H1 (cell line): ENCODE data around the gene YPEL2. TPM values are rescaled to one million over a fixed set of nuclear protein-coding genes. Genes with fewer than 3 reads are reported as not detected.

Experiments
- BCL11A ChIP-seq, 2 experiments: IDR thresholded peaks; one replicate each; pipeline ENCODE4 v1.6.1; 2011; ENCODE audit warnings: low read depth in 2 of 2, low read length in 2 of 2, mild to moderate bottlenecking in 2 of 2
- BRCA1 ChIP-seq: IDR thresholded peaks from 2 replicates; pipeline ENCODE4 v1.6.1; 2012; ENCODE audit warnings: low read depth, low read length, improper control_type of control experiment
- GABPA ChIP-seq: IDR thresholded peaks from 2 replicates; pipeline ENCODE4 v1.6.1; 2011; ENCODE audit warnings: mild to moderate bottlenecking, low read length, moderate library complexity, borderline replicate concordance; ENCODE audit not compliant: insufficient read depth
- KDM1A ChIP-seq: fragments of 200-600, 300-600 bp; sonication (generic); IDR thresholded peaks from 2 replicates; pipeline ENCODE4 v1.7.1; 2016; ENCODE audit warnings: mild to moderate bottlenecking, low read length, borderline replicate concordance
- POLR2A ChIP-seq, 2 experiments: IDR thresholded peaks; 1 replicate in 1 of 2; 2 replicates in 1 of 2; pipeline ENCODE4 v1.6.1; 2011; ENCODE audit warnings: low read depth in 2 of 2, low read length in 2 of 2, mild to moderate bottlenecking in 2 of 2; ENCODE audit errors: control extremely low read depth in 1 of 2
- SP2 ChIP-seq: IDR thresholded peaks from 2 replicates; pipeline ENCODE4 v1.6.1; 2012; ENCODE audit warnings: mild to moderate bottlenecking, low read length, inconsistent platforms
- TAF1 ChIP-seq: IDR thresholded peaks from 2 replicates; pipeline ENCODE4 v1.6.1; 2011; ENCODE audit warnings: mild to moderate bottlenecking, low read depth, low read length
- TEAD4 ChIP-seq: IDR thresholded peaks from 2 replicates; pipeline ENCODE4 v1.6.1; 2012; ENCODE audit warnings: low read depth, low read length, inconsistent platforms, mixed read lengths
- polyA plus RNA-seq, 7 experiments: library from polyadenylated mRNA; depleted of rRNA in 3 of 7; stranded (reverse) in 5 of 7; unstranded in 2 of 7; fragments of >200 nt in 5 of 7; fragments of 200-250 nt in 2 of 7; gene quantifications; 1 replicate in 5 of 7; 2 replicates in 1 of 7; 4 replicates in 1 of 7; pipeline versions ENCODE4 v1.2.1 to v1.2.3, GENCODE V29; 2011 to 2013; ENCODE audit warnings: missing spikeins in 2 of 7, mixed read lengths in 2 of 7
- total RNA-seq: library from RNA; stranded (reverse); fragmentation: NEBNext Ultra II Directional; extraction: Animal tissue kit (Norgen Biotek cat#: 25700); gene quantifications from 2 replicates; pipeline ENCODE4 v1.2.1, GENCODE V29; 2021
- TF ChIP-seq, protein P1 (sequence below): fragments of 300-600 bp; sonication (generic); IDR thresholded peaks from 2 replicates; pipeline ENCODE4 v1.7.1; 2012; ENCODE audit warnings: low read length, moderate library complexity, mild to moderate bottlenecking, inconsistent platforms; ENCODE audit not compliant: insufficient replicate concordance

The YPEL2 gene
- total and polyA plus RNA-seq, 2 of the 8 experiments (the other 6 are each of a cell fraction or from before 2014, with no cell fraction given): 1.6 to 3.5 TPM

DNA sequence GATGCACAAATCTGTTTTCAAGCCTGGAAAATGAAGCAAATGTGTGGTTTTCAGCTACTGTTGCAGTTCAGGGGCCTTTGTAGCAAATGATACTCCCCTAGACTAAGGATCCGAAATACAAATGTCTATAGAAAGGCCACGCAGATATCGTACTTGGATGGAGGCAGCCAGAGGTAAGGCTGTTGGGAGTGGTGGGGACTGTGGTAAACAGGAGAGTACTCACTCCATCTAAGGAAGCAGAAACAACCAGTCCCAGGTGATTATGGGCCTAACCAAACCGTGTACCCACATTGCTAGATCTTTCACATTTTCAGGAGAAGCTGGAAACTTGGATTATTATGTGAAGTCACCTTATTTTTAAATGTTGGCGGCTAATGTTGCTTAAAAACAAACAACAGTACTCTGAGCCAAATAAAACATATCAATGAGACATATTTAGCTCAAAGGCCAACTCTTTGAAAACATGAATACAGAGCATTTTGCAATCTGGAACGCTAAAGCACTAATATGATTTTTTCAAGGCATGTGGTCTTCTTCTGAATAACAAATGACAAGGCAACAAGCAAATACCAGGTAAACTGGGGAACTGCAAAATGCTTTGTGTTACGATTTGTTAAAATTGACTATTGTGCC, 110.1 kb downstream of the YPEL2 start (continued):
- TF ChIP-seq, protein P1, sequence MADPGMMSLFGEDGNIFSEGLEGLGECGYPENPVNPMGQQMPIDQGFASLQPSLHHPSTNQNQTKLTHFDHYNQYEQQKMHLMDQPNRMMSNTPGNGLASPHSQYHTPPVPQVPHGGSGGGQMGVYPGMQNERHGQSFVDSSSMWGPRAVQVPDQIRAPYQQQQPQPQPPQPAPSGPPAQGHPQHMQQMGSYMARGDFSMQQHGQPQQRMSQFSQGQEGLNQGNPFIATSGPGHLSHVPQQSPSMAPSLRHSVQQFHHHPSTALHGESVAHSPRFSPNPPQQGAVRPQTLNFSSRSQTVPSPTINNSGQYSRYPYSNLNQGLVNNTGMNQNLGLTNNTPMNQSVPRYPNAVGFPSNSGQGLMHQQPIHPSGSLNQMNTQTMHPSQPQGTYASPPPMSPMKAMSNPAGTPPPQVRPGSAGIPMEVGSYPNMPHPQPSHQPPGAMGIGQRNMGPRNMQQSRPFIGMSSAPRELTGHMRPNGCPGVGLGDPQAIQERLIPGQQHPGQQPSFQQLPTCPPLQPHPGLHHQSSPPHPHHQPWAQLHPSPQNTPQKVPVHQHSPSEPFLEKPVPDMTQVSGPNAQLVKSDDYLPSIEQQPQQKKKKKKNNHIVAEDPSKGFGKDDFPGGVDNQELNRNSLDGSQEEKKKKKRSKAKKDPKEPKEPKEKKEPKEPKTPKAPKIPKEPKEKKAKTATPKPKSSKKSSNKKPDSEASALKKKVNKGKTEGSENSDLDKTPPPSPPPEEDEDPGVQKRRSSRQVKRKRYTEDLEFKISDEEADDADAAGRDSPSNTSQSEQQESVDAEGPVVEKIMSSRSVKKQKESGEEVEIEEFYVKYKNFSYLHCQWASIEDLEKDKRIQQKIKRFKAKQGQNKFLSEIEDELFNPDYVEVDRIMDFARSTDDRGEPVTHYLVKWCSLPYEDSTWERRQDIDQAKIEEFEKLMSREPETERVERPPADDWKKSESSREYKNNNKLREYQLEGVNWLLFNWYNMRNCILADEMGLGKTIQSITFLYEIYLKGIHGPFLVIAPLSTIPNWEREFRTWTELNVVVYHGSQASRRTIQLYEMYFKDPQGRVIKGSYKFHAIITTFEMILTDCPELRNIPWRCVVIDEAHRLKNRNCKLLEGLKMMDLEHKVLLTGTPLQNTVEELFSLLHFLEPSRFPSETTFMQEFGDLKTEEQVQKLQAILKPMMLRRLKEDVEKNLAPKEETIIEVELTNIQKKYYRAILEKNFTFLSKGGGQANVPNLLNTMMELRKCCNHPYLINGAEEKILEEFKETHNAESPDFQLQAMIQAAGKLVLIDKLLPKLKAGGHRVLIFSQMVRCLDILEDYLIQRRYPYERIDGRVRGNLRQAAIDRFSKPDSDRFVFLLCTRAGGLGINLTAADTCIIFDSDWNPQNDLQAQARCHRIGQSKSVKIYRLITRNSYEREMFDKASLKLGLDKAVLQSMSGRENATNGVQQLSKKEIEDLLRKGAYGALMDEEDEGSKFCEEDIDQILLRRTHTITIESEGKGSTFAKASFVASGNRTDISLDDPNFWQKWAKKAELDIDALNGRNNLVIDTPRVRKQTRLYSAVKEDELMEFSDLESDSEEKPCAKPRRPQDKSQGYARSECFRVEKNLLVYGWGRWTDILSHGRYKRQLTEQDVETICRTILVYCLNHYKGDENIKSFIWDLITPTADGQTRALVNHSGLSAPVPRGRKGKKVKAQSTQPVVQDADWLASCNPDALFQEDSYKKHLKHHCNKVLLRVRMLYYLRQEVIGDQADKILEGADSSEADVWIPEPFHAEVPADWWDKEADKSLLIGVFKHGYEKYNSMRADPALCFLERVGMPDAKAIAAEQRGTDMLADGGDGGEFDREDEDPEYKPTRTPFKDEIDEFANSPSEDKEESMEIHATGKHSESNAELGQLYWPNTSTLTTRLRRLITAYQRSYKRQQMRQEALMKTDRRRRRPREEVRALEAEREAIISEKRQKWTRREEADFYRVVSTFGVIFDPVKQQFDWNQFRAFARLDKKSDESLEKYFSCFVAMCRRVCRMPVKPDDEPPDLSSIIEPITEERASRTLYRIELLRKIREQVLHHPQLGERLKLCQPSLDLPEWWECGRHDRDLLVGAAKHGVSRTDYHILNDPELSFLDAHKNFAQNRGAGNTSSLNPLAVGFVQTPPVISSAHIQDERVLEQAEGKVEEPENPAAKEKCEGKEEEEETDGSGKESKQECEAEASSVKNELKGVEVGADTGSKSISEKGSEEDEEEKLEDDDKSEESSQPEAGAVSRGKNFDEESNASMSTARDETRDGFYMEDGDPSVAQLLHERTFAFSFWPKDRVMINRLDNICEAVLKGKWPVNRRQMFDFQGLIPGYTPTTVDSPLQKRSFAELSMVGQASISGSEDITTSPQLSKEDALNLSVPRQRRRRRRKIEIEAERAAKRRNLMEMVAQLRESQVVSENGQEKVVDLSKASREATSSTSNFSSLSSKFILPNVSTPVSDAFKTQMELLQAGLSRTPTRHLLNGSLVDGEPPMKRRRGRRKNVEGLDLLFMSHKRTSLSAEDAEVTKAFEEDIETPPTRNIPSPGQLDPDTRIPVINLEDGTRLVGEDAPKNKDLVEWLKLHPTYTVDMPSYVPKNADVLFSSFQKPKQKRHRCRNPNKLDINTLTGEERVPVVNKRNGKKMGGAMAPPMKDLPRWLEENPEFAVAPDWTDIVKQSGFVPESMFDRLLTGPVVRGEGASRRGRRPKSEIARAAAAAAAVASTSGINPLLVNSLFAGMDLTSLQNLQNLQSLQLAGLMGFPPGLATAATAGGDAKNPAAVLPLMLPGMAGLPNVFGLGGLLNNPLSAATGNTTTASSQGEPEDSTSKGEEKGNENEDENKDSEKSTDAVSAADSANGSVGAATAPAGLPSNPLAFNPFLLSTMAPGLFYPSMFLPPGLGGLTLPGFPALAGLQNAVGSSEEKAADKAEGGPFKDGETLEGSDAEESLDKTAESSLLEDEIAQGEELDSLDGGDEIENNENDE: no peak
- no peak for TF ChIP-seq GABPA
- no peak for TF ChIP-seq KDM1A
- TF ChIP-seq TEAD4: no peak
- no peak for TF ChIP-seq BRCA1
- no peak for TF ChIP-seq POLR2A (IDR thresholded peaks at IDR 0.05; ENCODE audit: control extremely low read depth in 1 of 2, low read depth in 2 of 2, low read length in 2 of 2)
- TF ChIP-seq BCL11A (IDR thresholded peaks at IDR 0.05; ENCODE audit: low read depth in 2 of 2, low read length in 2 of 2): no peak
- no peak for TF ChIP-seq TAF1
- TF ChIP-seq SP2: no peak
- TF ChIP-seq, all 59 proteins: peak for 0
